Measurements from ENCODE around the gene PLCL2.

The PLCL2 gene

GRCh38 chr3:16887130-16887529 is 2.4 kb downstream of the PLCL2 start:
- intact Hi-C loops (cut with DNase I) = loop anchor here (5.0 kb wide), 1 partner anchor 145 kb away; no protein-coding TSS in a partner anchor

DNA sequence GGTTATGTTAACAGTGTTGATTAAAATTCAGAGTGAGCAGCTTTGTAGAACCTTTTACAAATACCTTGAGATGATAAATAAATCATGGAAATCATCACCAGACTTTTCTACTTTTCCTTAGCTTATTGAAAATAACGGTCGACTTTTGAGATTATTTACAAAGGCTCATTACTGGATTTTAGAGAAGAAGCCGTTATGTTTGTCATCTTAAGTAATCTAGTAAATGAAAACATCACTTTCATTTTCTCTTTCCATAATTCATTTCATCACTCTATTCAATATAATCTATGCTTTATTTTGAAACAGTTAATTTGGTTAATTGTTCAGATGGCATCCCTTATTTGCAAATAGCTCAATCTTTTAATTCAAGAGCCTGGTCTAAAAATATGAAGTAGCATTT is 3.6 kb downstream of the PLCL2 start:
- DNase-seq = no peak
- intact Hi-C loops (cut with DNase I) = loop anchor here (5.0 kb wide), 1 partner anchor 144 kb away; no protein-coding TSS in a partner anchor

More at GRCh38 chr3:16887130-16887529, 2.4 kb downstream of the PLCL2 start:
- no peak for DNase-seq

DNA sequence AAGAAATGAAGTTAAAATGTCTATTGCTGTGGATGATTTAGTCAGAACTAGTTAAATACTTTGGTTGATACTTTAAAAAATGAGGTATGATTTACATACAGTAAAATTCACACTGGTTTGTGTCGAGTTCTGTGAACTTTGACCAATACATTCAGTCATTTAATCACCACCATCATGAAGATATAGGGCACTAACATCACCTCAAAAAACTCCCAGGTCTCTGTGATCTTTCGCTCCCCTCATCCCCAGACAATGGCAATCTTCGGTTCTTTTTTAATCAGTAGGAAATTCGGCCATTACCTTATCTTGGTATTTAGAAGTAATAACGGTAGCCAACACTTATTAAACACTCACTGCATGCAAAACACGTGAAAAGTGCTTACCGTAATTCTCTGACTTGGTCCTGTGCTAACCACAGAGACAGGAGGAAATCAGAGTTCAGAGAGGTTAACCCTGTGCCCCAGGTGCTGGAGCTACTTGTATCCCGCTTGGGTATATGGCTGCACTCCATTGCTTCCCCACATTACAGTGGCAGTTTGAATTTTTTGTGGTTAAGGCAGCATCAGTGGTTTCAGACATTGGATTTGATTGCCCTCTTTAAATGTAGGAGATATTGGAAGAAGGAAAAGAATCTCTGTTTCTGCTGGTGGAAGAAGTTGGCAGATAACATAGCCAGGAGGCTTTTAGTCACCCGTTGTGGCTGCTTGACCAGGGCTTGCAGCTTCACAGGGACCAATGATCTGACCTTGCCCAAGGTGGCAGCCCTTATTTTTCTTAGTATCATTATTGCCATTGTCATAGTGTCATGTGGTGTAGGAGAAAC is 4.2 kb downstream of the PLCL2 start:
- intact Hi-C loops (cut with DNase I) = loop anchor here (5.0 kb wide), 1 partner anchor 143 kb away; no protein-coding TSS in a partner anchor
- no peak for DNase-seq

GRCh38 chr3:16890597-16891333 is 6.0 kb downstream of the PLCL2 start:
- intact Hi-C loops (cut with DNase I) = no loop called here
- DNase-seq = no peak

GRCh38 chr3:16893618-16894200 is 9.0 kb downstream of the PLCL2 start:
- intact Hi-C loops (cut with DNase I) = no loop called here
- DNase-seq = no peak

- DNase-seq = no peak
- intact Hi-C loops (cut with DNase I) = no loop called here
Observed at GRCh38 chr3:16896094-16896627, 11.4 kb downstream of the PLCL2 start.

GRCh38 chr3:16896820-16897219 is 12.1 kb downstream of the PLCL2 start:
- no peak for DNase-seq
- intact Hi-C loops (cut with DNase I) = no loop called here

GRCh38 chr3:16897254-16897926 is 12.6 kb downstream of the PLCL2 start:
- intact Hi-C loops (cut with DNase I) = no loop called here
- DNase-seq = no peak

DNA sequence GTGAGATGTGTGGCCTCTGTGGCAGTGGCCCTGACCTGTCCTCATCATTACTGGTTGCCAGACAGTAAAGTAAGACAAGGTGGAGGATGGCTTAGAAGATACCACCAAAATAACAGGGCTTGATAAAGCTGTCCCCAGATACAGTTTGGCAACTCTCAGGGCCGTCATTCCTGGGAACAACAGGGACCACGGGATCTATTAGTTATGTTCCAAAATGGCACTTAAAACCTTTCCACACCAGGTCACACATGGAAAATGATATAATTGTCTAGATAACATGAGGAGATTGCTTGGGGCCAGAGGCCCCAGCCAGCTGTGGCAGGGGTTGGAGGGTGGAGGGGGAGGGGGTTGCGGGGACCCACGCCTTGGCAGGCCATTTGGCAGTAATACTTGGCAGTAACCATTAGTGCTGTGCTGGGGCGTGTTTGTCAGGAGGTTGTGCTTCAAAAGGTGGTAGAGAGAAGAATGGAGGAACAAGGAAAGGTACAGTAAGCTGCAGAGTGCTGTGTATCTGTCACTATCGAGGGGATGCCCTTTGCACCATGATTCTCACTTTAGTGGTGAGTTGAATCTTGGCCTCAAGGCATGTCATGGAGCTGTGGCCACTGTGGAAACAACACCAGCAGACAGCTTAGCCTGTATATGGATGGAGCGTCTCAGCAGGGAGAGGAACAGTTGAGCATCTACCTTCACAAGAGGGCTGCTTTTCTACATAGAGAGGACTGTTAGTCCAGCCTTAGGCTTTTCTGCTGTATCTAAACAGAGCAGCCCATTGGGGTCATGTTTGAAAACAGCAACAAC is 14.0 kb downstream of the PLCL2 start:
- DNase-seq = no peak
- intact Hi-C loops (cut with DNase I) = no loop called here

DNA sequence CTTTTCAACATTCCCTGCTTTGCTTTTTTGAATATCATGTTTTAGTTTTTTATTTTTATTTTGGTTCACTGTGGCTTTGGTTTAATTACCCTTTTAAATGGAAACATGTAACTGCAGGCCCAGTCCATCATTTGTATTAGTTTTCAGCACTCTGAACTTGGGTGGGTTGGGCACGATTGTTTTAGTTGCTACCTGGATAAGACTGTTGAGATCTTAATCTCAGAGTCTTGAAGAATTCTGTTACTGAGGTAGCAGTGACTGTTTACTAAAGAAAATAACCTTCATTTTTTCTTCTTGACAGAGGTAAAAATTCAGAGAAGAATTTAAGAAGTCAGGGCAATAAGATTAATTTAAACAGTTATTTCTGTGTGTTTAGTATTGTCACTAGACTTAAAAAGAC is 15.2 kb downstream of the PLCL2 start:
- DNase-seq = no peak
- intact Hi-C loops (cut with DNase I) = no loop called here

GRCh38 chr3:16900779-16901440 is 16.2 kb downstream of the PLCL2 start:
- intact Hi-C loops (cut with DNase I) = no loop called here
- no peak for DNase-seq

DNA sequence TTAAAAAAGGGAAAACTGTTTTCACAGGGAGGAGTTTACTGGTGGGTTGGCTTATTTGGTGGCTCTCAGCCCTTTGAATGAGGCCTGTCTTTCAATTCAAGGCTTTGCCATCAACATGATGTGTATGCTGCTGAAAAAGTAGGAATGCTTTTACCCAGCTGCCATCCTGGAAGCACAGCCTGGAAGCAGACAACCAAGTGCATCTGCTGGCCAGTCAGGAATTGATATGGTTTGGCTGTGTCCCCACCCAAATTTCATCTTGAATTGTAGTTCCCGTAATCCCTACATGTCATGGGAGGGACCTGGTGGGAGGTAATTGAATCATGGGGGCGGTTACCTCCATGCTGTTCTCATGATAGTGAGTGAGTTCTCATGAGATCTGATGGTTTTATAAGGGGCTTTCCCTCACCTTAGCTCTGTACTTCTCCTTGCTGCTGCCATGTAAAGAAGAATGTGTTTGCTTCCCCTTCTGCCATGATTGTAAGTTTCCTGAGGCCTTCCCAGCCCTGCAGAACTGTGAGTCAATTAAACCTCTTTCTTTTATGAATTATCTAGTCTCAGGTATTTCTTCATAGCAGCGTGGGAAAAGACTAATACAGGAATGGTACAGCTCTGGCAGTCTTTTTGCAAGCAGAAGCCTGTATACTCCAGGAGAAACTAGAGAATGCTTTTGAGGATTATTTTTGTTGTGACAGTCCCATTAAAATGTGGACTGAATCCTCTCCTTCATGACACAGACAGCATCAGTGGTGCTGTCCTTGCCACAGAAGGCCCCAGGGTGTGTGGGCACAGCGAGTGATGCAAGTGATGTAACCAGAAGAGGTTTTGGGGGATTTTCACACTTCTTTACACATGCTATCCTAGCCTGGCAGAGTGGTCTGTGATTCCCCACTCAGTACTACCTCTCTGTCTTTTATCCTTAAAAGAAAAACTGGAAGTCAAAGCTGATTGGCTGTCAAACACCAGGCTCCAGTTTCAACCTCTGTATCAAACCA is 20.0 kb downstream of the PLCL2 start:
- DNase-seq = no peak
- intact Hi-C loops (cut with DNase I) = no loop called here

- no peak for DNase-seq
- intact Hi-C loops (cut with DNase I) = no loop called here
Observed at GRCh38 chr3:16905704-16906103, 20.9 kb downstream of the PLCL2 start.

GRCh38 chr3:16906682-16907081 is 21.9 kb downstream of the PLCL2 start:
- DNase-seq = no peak
- intact Hi-C loops (cut with DNase I) = no loop called here

DNA sequence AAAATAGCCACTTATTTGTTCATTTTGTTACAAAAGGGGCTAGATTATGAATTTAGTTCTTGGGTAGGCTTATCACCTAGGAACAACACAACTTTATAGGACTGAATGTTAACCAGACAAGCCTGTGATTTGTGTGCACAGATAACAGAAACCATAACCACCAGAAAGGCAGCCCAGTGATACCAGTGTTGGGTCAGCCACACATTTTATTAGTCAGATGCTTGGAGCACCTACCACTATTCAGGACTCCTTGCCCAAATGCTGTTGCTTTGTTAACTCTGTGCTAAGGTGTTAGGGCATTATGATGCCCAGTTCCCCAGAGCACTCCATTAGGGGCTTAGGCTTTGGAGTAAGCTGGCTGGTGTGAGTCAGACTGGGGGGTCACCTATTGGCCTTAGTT is 22.5 kb downstream of the PLCL2 start:
- no peak for DNase-seq
- intact Hi-C loops (cut with DNase I) = no loop called here

DNA sequence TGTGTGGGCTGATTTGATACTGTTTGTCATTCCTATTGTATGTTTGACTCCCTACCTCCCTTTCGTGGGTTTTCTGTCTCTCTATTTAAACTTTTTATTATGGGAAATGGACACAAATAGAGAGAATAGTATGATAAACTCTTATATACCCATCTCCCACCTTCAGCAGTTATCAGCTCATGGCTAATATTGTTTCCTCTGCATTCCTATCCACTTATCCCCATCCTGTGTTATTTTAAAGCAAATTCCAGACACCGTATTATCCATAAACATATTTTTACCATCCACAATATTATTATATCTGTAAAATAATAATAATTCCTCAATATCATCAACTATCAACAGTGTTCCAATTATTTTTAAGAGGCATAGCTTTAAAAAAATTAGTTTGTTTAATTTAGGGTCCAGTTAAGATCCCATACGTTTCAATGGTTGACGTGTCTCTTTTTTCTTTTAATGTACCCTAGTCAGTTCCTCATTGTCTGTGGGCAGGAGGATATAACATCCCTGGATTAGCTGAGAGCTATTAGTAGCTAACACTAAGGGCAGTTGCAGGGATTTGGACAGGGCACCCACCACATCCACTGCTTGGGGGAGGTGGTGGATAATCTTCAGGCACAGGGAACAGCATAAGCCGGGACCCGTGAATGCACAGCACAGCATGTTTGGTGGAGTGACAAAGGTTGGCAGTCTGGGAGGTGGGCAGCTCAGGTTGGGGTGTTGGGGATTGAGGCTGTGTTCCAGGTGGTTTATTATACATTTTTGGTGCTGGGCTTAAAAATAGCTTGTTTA is 23.5 kb downstream of the PLCL2 start:
- no peak for DNase-seq
- intact Hi-C loops (cut with DNase I) = no loop called here
